Stimulated activated CD4-positive, alpha-beta T cell treated with anti-CD3 and anti-CD28 coated beads, TNF-alpha, amount 100 ng/mL, for 48 hours (primary cell): ENCODE results near the gene NEURL1.

Source experiments
- DNase-seq, 3 donors: peaks; one replicate each; pipeline ENCODE4 v3.0.0-alpha.2; 2020; ENCODE audit warnings: low read depth in 3 of 3

The NEURL1 gene

GRCh38 chr10:103493362-103493915 is at the start of gene NEURL1:
NEURL1 (plus strand) TSS chr10:103493705; CDS start chr10:103494388, 683 bp downstream.
- DNase-seq, result peak in 1 of 3 donors; percentile 26

GRCh38 chr10:103444478-103444877 is 49.0 kb upstream of the NEURL1 start:
- DNase-seq, result no peak

- no peak for DNase-seq
Measured at GRCh38 chr10:103445366-103445765, 48.1 kb upstream of the NEURL1 start.

- DNase-seq, result no peak
Measured at GRCh38 chr10:103445767-103446567, 47.5 kb upstream of the NEURL1 start.

- no peak for DNase-seq
Measured at GRCh38 chr10:103447187-103447586, 46.3 kb upstream of the NEURL1 start.

- DNase-seq, result no peak
Measured at GRCh38 chr10:103448746-103449145, 44.8 kb upstream of the NEURL1 start.

- no peak for DNase-seq
Measured at GRCh38 chr10:103449208-103450144, 44.0 kb upstream of the NEURL1 start.

- DNase-seq, result no peak
Measured at GRCh38 chr10:103450201-103450695, 43.3 kb upstream of the NEURL1 start.

- peak in 1 of 3 donors; percentile 41 for DNase-seq
Measured at GRCh38 chr10:103451091-103451813, 42.3 kb upstream of the NEURL1 start.

GRCh38 chr10:103451831-103452505 is 41.5 kb upstream of the NEURL1 start, which contains the start of gene CALHM2:
CALHM2 (minus strand) TSS chr10:103452370; CDS start chr10:103449941, 2,429 bp downstream.
- DNase-seq, result peak; percentile 37 to 55 (median 51)

GRCh38 chr10:103452506-103453230 is 40.8 kb upstream of the NEURL1 start:
- no peak for DNase-seq

GRCh38 chr10:103454026-103454425 is 39.5 kb upstream of the NEURL1 start:
- no peak for DNase-seq

GRCh38 chr10:103455235-103455634 is 38.3 kb upstream of the NEURL1 start:
- no peak for DNase-seq

GRCh38 chr10:103456074-103456660 is 37.3 kb upstream of the NEURL1 start:
- DNase-seq, result no peak

GRCh38 chr10:103457176-103457712 is 36.3 kb upstream of the NEURL1 start:
- no peak for DNase-seq

- DNase-seq, result no peak
Measured at GRCh38 chr10:103457896-103458583, 35.5 kb upstream of the NEURL1 start.

- DNase-seq, result no peak
Measured at GRCh38 chr10:103458720-103459119, 34.8 kb upstream of the NEURL1 start, which contains the start of gene CALHM1. CALHM1 (minus strand) TSS chr10:103458900; CDS start chr10:103458751, 149 bp downstream.

GRCh38 chr10:103459615-103460014 is 33.9 kb upstream of the NEURL1 start:
- no peak for DNase-seq

GRCh38 chr10:103463499-103463898 is 30.0 kb upstream of the NEURL1 start:
- DNase-seq, result no peak
